GM23248 (cell line): Measurements from ENCODE around the gene PHF12.

Experiments used
- EZH2 ChIP-seq: fragments of 200-600 bp; sonication (generic); IDR thresholded peaks from 2 replicates; pipeline ENCODE4 v1.6.1; 2018; ENCODE audit warnings: antibody characterized with exemption, mild to moderate bottlenecking; ENCODE audit not compliant: insufficient read depth, poor library complexity, severe bottlenecking
- EZH2phosphoT487 ChIP-seq: fragments of 200-600 bp; sonication (generic); IDR thresholded peaks from 2 replicates; pipeline ENCODE4 v1.6.1; 2018; ENCODE audit warnings: antibody characterized with exemption, moderate library complexity, mild to moderate bottlenecking, low read depth; ENCODE audit not compliant: insufficient read depth

DNA sequence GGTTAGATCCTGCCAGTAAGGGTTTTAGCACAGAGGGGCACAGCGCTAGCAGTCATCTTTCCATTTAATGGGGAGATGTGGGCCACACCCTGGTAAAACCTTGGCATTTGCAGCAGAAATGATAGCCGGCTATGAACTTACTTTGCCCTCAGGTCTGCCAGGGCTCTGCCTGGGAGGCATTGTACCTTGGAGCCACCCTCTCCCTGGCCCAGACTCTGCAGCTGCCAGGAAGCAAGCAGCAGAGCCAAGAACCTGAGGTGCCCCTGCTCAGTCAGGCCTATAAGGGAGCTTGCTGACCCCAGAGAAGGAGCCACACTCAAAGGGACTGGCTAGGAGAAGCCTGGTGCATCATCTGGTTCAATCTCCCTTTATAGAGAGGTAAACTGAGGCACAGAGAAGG lies 23.7 kb upstream of the PHF12 start:
- TF ChIP-seq EZH2 (no peak), EZH2phosphoT487 (no peak)
